Large intestine (tissue), 3 donors: ENCODE results near the gene DUS2. TPM values are rescaled to one million over a fixed set of nuclear protein-coding genes. Genes with fewer than 3 reads are reported as not detected.

ENCODE experiments used
- DNase-seq, 2 donors: peaks; one replicate each; pipeline versions ENCODE4 v3.0.0 to v3.0.0-alpha.2; 2013
- H3K27ac ChIP-seq: one replicate; pipeline ENCODE4 v1.5.1; 2013; ENCODE audit warnings: low read length
- H3K27me3 ChIP-seq: 2 replicates; pipeline ENCODE4 v1.6.1; 2013; ENCODE audit warnings: low read length; ENCODE audit not compliant: control insufficient read depth, insufficient read depth
- H3K36me3 ChIP-seq: 2 replicates; pipeline ENCODE4 v1.6.1; 2013; ENCODE audit warnings: low read length; ENCODE audit not compliant: control insufficient read depth, insufficient read depth
- H3K4me1 ChIP-seq: one replicate; pipeline ENCODE4 v1.6.1; 2013; ENCODE audit warnings: low read length; ENCODE audit not compliant: control insufficient read depth, insufficient read depth
- H3K4me3 ChIP-seq: one replicate; pipeline ENCODE4 v1.5.1; 2013; ENCODE audit warnings: low read length
- H3K9me3 ChIP-seq: one replicate; pipeline ENCODE4 v1.6.1; 2013; ENCODE audit warnings: mild to moderate bottlenecking, low read depth, low read length, moderate library complexity; ENCODE audit not compliant: control insufficient read depth
- WGBS: methylation state at CpG from one replicate; pipeline ENCODE4 v1.1.5; 2013; ENCODE audit warnings: low lambda C conversion rate; ENCODE audit not compliant: insufficient coverage; 5-methylcytosine and 5-hydroxymethylcytosine counted together
- polyA plus RNA-seq: library from polyadenylated mRNA; unstranded; fragments of 120-200 nt; gene quantifications from one replicate; pipeline ENCODE4 v1.2.1, GENCODE V29; 2013

Gene DUS2
- polyA plus RNA-seq, 1 donor, result 12.2 TPM

GRCh38 chr16:68084504-68085258 is 61.6 kb downstream of the DUS2 start:
- Histone ChIP-seq H3K27ac (peak overlapping the region; percentile 100), H3K36me3 (no peaks in the 10 kb centered on the region), H3K4me1 (peaks cover 48% of the 10 kb centered on the region), H3K9me3 (no peaks in the 10 kb centered on the region), H3K27me3 (no peaks in the 10 kb centered on the region), H3K4me3 (peak overlapping the region; percentile 73)
- WGBS, result no CpG with 5 or more reads among the region's 45 CpGs
- peak; percentile 98 to 99 for DNase-seq

GRCh38 chr16:68085259-68086071 is 62.4 kb downstream of the DUS2 start, which contains the start of gene NFATC3:
TSS of gene NFATC3 (plus strand) at chr16:68085370. CDS start at chr16:68085682, 312 bp downstream.
- peak; percentile 97 to 98 for DNase-seq
- no peaks in the 10 kb centered on the region for H3K27me3 ChIP-seq
- no peaks in the 10 kb centered on the region for H3K9me3 ChIP-seq
- H3K4me3 ChIP-seq, result peak within 1 kb of the TSS; percentile 81
- peaks cover 40% of the 10 kb centered on the region for H3K4me1 ChIP-seq
- WGBS, result no CpG with 5 or more reads among the region's 104 CpGs
- H3K27ac ChIP-seq, result peak within 1 kb of the TSS; percentile 100
- H3K36me3 ChIP-seq, result no peaks in the 10 kb centered on the region

GRCh38 chr16:68086336-68086841 is 63.3 kb downstream of the DUS2 start:
- peak in 1 of 2 donors; percentile 54 for DNase-seq
- peaks cover 37% of the 10 kb centered on the region for H3K4me1 ChIP-seq
- no peaks in the 10 kb centered on the region for H3K27me3 ChIP-seq
- 0% methylated on average over 1 of the region's 6 CpGs for WGBS
- peak overlapping the region; percentile 81 for H3K4me3 ChIP-seq
- no peaks in the 10 kb centered on the region for H3K9me3 ChIP-seq
- H3K36me3 ChIP-seq, result no peaks in the 10 kb centered on the region
- peak overlapping the region; percentile 91 for H3K27ac ChIP-seq

- no peaks in the 10 kb centered on the region for H3K27me3 ChIP-seq
- H3K27ac ChIP-seq, result peak overlapping the region; percentile 91
- DNase-seq, result no peak
- 5% methylated on average over 4 of the region's 6 CpGs for WGBS
- H3K4me3 ChIP-seq, result peak overlapping the region; percentile 81
- H3K4me1 ChIP-seq, result peaks cover 36% of the 10 kb centered on the region
- no peaks in the 10 kb centered on the region for H3K9me3 ChIP-seq
- no peaks in the 10 kb centered on the region for H3K36me3 ChIP-seq
These were observed 63.8 kb downstream of the DUS2 start for GRCh38 chr16:68086860-68087268.

- DNase-seq, result no peak
- H3K27ac ChIP-seq, result peak overlapping the region; percentile 91
- H3K9me3 ChIP-seq, result no peaks in the 10 kb centered on the region
- H3K4me1 ChIP-seq, result peaks cover 32% of the 10 kb centered on the region
- H3K36me3 ChIP-seq, result no peaks in the 10 kb centered on the region
- no peak overlapping the region for H3K4me3 ChIP-seq
- no CpG with 5 or more reads among the region's 2 CpGs for WGBS
- H3K27me3 ChIP-seq, result no peaks in the 10 kb centered on the region
These were observed 64.6 kb downstream of the DUS2 start for GRCh38 chr16:68087688-68088087.

- no peak overlapping the region for H3K27ac ChIP-seq
- no peak overlapping the region for H3K4me3 ChIP-seq
- H3K27me3 ChIP-seq, result no peaks in the 10 kb centered on the region
- DNase-seq, result no peak
- no peaks in the 10 kb centered on the region for H3K36me3 ChIP-seq
- H3K4me1 ChIP-seq, result peaks cover 25% of the 10 kb centered on the region
- WGBS, result no CpG with 5 or more reads among the region's 9 CpGs
- no peaks in the 10 kb centered on the region for H3K9me3 ChIP-seq
These were observed 65.3 kb downstream of the DUS2 start for GRCh38 chr16:68088130-68088972.

GRCh38 chr16:68089067-68089466 is 66.0 kb downstream of the DUS2 start:
- no peaks in the 10 kb centered on the region for H3K9me3 ChIP-seq
- H3K27ac ChIP-seq, result no peak overlapping the region
- no peaks in the 10 kb centered on the region for H3K27me3 ChIP-seq
- WGBS, result 75% methylated on average over 2 of the region's 4 CpGs
- no peak for DNase-seq
- H3K4me3 ChIP-seq, result no peak overlapping the region
- no peaks in the 10 kb centered on the region for H3K36me3 ChIP-seq
- H3K4me1 ChIP-seq, result peaks cover 18% of the 10 kb centered on the region

- no peak for DNase-seq
- Histone ChIP-seq H3K27me3 (no peaks in the 10 kb centered on the region), H3K36me3 (no peaks in the 10 kb centered on the region), H3K4me3 (no peak overlapping the region), H3K27ac (no peak overlapping the region), H3K4me1 (peaks cover 14% of the 10 kb centered on the region), H3K9me3 (no peaks in the 10 kb centered on the region)
- WGBS, result no CpG with 5 or more reads among the region's 3 CpGs
These were observed 67.0 kb downstream of the DUS2 start for GRCh38 chr16:68090130-68090529.

- Histone ChIP-seq H3K27ac (no peak overlapping the region), H3K36me3 (no peaks in the 10 kb centered on the region), H3K9me3 (no peaks in the 10 kb centered on the region), H3K27me3 (no peaks in the 10 kb centered on the region), H3K4me3 (no peak overlapping the region), H3K4me1 (peaks cover 14% of the 10 kb centered on the region)
- DNase-seq, result no peak
- WGBS, result no CpG with 5 or more reads among the region's 3 CpGs
These were observed 67.4 kb downstream of the DUS2 start for GRCh38 chr16:68090533-68090932.
